ES-I3 (cell line): ENCODE results near the gene GNB5.

Experiments used
- H3K36me3 ChIP-seq: 2 replicates; pipeline ENCODE4 v1.6.1; 2013; ENCODE audit warnings: mild to moderate bottlenecking, low read length, control low read depth, moderate library complexity; ENCODE audit not compliant: insufficient read depth
- H3K4me1 ChIP-seq: 2 replicates; pipeline ENCODE4 v1.6.1; 2013; ENCODE audit warnings: mild to moderate bottlenecking, control low read depth, low read length; ENCODE audit not compliant: insufficient read depth
- H3K9ac ChIP-seq: 2 replicates; pipeline ENCODE4 v1.6.1; 2013; ENCODE audit warnings: low read depth, mild to moderate bottlenecking, low read length, moderate library complexity
- H3K9me3 ChIP-seq: 2 replicates; pipeline ENCODE4 v1.6.1; 2013; ENCODE audit warnings: mild to moderate bottlenecking, low read length, moderate library complexity; ENCODE audit not compliant: control insufficient read depth, insufficient read depth

GNB5 gene

DNA sequence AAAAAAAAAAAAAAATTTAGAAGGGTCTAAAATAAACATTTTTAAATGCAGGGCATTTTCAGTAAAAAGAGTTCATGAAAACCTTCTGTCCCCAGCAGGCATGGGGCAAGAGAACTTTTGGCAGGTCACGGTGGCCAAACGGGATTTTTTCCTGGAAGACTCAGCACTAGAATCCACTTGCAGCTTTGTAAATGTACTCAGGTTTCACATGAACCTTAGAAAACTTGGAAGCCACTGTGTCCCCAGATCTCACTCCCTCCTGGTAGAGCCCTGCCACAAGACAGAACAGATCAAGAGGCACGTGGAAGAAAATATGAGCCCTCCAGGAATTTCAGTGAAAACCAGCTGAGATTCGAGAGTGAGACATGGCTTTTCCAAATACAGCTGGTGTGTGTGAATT is 2.1 kb upstream of the GNB5 start:
- Histone ChIP-seq H3K4me1 (no peaks in the 10 kb centered on the region), H3K9me3 (no peaks in the 10 kb centered on the region), H3K36me3 (no peaks in the 10 kb centered on the region), H3K9ac (no peak overlapping the region)

DNA sequence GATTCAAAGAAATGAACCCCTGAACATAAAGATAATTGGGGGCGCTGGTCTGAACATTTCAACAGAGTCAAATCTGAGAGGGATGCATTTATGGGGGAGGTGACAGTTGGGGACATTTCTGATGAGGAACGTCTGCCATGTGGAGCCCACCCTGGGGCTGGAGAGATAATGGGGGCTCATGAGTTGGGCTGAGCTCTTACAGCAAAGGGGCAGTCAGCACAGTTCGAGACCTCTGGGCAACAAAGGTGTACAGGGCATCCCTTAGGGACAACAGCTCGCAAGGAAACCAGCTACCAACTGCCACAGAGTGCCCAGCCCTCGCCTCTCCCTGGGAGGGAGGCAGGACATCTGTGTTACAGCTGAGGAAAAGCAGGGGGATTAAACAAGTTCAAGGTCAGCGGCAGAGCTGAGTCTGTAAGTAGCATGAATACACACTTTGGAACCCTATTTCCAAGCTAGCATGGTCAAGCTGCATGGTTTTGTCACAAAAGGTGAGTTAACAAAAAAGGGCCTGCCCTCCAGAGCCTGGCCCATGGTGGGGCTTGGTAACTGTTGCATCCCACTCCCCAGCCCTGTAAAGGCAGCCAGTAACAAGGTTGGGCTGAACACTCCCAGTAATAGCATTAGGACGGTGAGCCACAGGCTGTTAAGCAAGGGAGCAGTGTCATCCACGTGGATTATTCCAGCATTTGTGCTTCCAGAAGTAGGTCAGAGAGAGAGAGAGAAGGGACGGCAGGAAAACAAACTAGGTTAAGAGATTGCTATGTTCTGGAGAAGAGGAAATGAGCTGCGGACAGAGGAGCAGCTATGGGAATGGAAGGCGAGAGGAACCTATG is 4.3 kb downstream of the GNB5 start:
- Histone ChIP-seq H3K36me3 (no peaks in the 10 kb centered on the region), H3K9me3 (no peaks in the 10 kb centered on the region), H3K9ac (no peak overlapping the region), H3K4me1 (no peaks in the 10 kb centered on the region)

DNA sequence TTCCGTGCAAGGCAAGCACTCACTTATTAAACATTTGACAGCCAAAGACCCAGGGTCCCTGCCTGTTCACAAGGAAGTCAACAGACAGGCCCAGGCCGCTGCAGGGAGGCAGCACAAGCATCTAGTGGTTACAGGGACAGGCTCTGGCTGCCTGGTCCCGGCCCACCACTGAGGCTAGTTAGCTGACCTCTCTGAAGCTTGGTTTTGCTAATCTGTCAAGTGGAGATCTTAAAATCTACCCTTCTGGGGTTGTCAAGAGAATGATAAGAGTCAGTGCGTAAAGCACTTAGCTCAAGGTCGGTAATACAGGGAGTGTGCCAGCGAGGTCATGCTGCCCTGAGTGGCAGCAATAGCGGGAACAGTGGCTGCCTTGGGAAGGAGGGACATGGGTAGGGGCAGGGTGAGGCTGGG is 6.0 kb downstream of the GNB5 start:
- H3K4me1 ChIP-seq, result no peaks in the 10 kb centered on the region
- no peaks in the 10 kb centered on the region for H3K36me3 ChIP-seq
- no peak overlapping the region for H3K9ac ChIP-seq
- H3K9me3 ChIP-seq, result no peaks in the 10 kb centered on the region

DNA sequence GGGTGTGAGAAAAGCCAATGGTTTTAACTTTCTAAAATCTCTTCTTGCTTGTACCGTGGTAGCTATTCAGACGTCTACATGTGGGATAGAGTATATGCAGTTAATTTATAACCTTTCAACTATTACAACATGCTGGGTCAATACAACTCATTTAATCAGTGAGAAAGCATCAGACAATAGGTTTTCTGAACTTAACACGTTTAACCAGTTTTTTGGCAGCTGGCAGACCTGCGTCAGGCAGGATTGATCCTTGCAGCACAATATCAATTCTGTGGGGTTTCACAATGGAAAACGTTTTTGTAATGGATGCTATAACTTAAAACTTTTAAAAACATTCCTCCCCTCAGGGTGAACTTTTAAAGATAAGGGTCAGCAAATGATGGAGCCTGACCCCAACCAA is 6.5 kb downstream of the GNB5 start:
- Histone ChIP-seq H3K9ac (no peak overlapping the region), H3K36me3 (no peaks in the 10 kb centered on the region), H3K9me3 (no peaks in the 10 kb centered on the region), H3K4me1 (no peaks in the 10 kb centered on the region)

DNA sequence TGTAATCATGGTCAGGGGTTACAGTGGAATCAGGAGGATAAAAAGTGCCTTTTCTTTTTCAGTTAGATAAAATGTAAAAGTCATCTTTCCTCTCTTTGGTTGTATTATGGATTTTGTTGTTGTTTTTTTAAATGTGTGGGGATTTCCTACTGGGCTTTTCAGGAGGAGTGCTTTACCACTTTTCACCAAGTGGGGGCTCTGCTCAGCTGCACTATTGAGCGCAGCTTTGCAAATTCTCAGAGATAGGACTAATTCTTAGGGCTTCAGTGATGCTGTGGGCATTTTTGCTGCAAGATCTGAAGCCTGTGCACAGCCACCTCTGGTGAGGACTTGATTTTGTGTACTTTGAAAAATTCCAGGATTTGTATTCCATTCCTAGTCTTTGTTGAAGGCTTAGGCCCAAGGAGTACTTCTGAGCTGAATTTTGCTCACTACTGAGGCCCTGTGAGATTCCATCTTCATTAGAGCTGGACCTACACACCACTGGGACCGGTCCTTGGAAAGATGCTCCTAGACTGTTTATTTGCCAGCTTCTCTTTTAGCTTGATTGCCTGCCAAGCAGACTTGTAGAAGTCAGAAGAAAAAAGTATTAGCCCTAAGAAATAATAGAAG is 7.5 kb downstream of the GNB5 start:
- Histone ChIP-seq H3K9ac (no peak overlapping the region), H3K9me3 (no peaks in the 10 kb centered on the region), H3K4me1 (no peaks in the 10 kb centered on the region), H3K36me3 (no peaks in the 10 kb centered on the region)

DNA sequence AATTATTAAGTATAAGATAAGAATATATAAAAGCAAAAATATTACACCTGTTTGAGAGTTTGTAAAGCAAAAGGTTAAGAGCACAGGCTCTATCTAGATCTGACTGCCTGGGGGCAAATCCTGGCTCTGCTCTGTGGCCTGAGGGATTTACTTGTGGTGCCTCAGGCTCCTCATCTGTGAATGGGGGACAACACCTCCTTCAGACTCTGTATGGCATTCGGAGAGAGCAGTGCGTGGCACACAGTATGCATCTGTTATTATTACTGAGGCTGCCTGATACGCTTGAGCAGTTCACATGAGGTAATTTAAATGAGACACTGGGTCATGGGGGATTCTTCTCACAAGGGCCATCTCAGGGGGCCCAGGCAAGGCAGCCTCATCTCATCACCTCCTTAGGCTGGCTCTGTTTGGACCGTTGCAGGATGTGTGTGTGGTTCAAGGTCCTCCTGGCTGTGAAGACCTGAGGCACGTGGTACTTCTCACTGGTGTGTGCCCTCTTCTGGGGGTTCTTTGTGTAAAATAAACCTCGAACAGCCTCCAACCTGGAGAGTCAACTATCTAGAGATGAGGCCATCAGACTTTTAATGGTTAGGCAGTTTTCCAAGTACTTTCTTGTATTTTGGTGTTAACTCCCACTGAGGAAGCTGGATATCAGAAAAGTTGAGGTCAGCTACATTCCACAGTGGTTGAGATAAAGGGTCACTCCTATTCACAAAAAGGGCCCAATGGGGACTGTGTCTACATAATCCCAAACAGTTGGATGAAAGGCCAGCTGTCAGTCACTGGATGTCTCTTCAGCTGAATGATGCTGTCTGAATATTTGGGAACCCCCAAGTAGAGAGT is 9.0 kb downstream of the GNB5 start:
- Histone ChIP-seq H3K36me3 (no peaks in the 10 kb centered on the region), H3K9ac (no peak overlapping the region), H3K9me3 (no peaks in the 10 kb centered on the region), H3K4me1 (no peaks in the 10 kb centered on the region)

DNA sequence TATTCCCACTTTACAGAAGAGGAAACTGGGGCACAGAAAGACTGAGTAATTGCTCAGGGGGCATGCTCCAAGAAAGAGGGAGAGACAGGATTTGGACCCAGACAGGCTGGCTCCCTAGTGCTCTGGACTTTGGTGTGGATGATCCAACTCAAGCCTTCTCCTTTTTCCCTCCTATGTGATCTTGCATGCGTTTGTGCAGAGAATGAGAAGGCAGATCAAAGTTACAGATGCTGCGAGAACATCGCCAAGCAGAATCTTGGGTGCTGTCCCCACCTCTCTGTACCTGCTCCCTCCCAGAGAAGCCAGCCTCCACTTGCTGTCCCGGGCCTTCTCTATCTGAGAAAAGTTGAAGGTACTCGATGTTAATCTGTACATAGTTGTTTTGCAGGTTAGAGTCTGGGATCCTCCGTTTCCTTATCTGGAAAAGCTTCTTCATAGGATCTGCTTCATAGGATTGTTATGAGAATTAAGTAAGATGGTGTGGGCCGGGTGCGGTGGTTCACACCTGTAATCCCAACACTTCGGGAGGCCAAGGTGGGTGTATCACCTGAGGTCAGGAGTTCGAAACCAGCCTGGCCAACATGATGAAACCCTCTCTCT is 10.2 kb downstream of the GNB5 start:
- Histone ChIP-seq H3K36me3 (no peaks in the 10 kb centered on the region), H3K9me3 (no peaks in the 10 kb centered on the region), H3K4me1 (no peaks in the 10 kb centered on the region), H3K9ac (peak overlapping the region; percentile 97; the same call in 1 of the 2 replicates)

DNA sequence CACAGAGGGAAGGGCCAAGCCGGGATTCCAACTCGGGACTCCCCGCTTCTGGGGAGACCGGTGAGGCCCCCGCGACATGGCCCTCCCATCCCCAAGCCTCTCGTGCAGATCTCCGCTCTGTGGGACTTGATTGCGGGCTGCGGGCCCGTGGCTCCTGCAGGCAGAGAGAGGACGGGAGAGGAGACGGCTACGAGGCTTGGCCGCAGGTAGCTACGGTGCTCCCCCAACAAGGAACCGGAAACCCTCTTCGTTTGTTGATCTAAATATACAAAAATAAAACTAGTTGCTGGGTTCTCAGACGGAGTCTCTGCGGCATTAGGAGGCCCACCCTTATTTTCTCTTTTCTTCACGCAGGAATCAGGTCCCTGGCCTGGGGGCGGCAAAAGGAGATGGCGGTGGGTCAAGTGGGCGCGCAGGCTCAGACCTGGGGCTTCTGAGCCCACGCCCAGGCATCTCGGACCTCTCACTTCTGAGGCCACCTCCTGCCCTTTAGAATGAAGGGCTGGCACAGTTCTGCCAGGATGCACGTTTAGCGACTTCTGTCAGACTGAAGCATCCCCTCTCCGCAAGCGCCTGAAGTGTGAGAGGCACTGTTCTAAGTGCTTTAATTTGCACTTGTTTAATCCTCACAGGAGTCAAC is 10.9 kb downstream of the GNB5 start:
- Histone ChIP-seq H3K4me1 (no peaks in the 10 kb centered on the region), H3K36me3 (no peaks in the 10 kb centered on the region), H3K9ac (peak overlapping the region; percentile 97), H3K9me3 (no peaks in the 10 kb centered on the region)

DNA sequence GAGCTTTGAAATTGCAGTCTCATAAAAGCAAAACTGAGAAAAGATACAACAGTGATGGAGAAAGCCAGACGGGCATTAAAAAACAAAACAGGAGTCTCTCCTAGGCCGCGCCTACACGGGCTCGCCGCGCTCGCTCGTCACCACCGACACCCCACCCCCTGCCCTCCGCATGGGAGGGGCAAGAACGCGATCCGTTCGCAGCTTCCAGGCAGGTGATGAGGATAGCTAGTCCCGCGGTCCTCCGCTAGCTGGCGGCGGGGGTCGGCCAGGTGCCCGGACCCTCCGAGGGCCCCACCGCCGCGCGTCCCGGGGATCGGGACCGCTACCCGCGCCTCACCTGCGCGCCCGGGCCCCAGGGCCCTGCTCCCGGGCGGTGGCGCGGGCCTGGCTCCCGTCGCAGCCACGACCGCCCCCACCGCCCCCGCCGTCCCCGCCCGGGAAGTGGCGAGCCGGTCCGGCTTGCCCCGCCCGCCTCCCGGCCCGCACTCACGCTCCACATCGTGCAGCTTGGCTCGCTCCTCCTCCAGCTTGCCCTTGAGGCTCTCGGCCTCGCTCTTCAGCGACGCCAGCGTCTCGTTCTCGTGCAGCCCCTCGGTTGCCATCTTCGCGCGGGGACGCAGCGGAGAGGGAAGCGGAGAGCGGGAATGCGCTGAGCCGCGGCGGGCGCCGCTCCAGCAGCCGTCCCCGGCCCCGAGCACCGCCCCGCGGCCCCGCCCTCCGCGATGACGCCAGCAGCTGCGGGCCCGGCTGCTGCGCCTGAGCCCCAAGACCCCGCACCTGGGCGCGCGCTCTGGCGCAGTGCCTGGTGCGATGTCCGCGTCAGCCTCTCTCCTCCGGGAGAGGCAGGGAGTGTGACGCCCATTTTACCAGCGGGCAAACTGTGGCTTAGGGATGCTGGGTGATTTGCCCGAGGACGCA is 11.7 kb downstream of the GNB5 start:
- no peaks in the 10 kb centered on the region for H3K36me3 ChIP-seq
- H3K9ac ChIP-seq, result peak overlapping the region; percentile 97
- H3K4me1 ChIP-seq, result no peaks in the 10 kb centered on the region
- H3K9me3 ChIP-seq, result no peaks in the 10 kb centered on the region

DNA sequence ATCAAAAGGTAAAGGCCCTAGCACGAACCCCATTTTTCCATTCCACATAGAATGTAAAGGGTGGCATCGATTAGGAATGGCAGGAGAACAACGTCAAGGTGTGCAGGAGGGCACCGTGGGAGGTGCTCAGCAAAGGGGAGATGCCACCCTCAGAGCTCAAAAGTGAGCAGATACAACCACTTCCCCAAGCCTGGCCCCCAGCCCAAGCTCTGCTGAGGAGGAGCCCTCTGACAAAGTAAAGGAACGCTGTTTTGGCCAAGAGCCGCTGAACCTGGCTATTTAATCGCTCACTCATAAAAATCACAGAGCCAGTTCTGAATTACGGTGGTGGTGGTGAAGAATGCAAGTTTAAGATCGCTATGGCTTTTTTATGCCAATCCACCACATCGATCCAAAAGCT is 12.4 kb downstream of the GNB5 start:
- peak overlapping the region; percentile 97 for H3K9ac ChIP-seq
- H3K9me3 ChIP-seq, result no peaks in the 10 kb centered on the region
- no peaks in the 10 kb centered on the region for H3K36me3 ChIP-seq
- H3K4me1 ChIP-seq, result no peaks in the 10 kb centered on the region

DNA sequence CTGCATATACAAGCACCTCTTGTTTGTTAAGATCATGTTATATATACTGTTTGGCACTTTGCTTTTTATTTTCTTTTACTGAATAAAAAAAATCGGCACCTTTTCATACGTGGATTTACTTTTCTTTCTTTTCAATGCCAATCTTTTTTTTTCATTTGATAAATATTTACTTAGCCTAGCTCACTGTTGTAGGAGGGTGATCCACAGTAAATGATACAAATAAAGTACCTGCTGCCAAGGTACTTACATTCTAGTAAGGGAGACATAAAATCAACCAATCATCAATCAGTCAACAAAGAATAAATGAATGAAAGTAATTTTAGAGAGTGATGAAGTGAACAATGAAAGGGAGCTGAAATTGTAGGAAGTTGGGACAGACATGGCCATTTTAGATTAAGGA is 18.3 kb downstream of the GNB5 start:
- no peak overlapping the region for H3K9ac ChIP-seq
- H3K9me3 ChIP-seq, result no peaks in the 10 kb centered on the region
- no peaks in the 10 kb centered on the region for H3K4me1 ChIP-seq
- no peaks in the 10 kb centered on the region for H3K36me3 ChIP-seq

DNA sequence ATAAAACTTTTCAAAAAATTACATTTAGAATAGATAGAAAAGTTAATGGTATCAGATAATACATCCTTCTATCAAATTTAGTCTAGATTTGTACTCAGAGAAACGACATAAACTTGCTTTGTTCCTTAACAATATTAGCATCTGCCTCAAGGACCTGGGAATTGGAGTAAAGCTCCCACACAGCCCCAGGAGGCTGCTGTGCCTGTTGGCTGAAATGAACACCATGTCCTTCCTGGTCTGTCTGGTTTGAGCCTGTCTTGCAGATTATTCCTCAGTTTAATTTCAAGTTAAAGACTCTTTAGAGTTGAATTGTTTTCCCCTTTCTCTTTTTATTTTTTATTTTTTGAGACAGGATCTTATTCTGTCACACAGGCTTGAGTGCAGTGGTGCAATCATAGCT is 19.4 kb downstream of the GNB5 start:
- Histone ChIP-seq H3K9me3 (no peaks in the 10 kb centered on the region), H3K4me1 (no peaks in the 10 kb centered on the region), H3K36me3 (no peaks in the 10 kb centered on the region), H3K9ac (no peak overlapping the region)

DNA sequence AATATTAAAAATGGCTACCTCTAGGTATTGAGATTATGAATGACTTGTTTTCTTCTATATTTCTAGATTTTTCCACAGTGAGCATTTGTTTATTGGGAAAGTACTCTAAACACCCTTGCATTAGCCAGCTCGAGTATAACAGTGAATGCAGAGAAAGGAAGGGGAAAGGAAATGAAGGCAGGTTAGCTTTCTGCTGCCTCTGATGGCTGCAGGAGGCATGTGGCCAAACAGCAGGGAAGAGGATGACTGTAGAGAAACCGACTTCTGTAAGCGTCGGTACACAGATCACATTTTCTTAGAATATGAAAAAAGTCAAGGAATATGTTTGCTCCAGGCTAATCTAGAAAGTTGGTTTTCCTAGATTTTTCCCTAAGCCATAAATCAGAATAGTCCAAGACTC is 19.8 kb downstream of the GNB5 start:
- Histone ChIP-seq H3K9me3 (no peaks in the 10 kb centered on the region), H3K4me1 (no peaks in the 10 kb centered on the region), H3K9ac (no peak overlapping the region), H3K36me3 (no peaks in the 10 kb centered on the region)
